Measurements from ENCODE around the gene IQGAP2. TPM values are rescaled to one million over a fixed set of nuclear protein-coding genes. Genes with fewer than 3 reads are reported as not detected.

The IQGAP2 gene
- total RNA-seq, 1 experiment from 2014 or later: 0.59 TPM

- TF ChIP-seq SIN3A (IDR thresholded peaks at IDR 0.05; ENCODE audit: borderline replicate concordance, insufficient read depth, low read depth, low read length): no peak
- TF ChIP-seq TCF7L2 (IDR thresholded peaks at IDR 0.05; ENCODE audit: low read depth, low read length): no peak
- no peak for TF ChIP-seq POLR2AphosphoS5 (IDR thresholded peaks at IDR 0.05; ENCODE audit: low read depth, low read length)
- no peak for TF ChIP-seq CTCF (IDR thresholded peaks at IDR 0.05)
- TF ChIP-seq REST (IDR thresholded peaks at IDR 0.05; ENCODE audit: insufficient read depth in 1 of 2, low read depth in 2 of 2, low read length in 1 of 2): no peak
- Histone ChIP-seq H3K27ac (ENCODE audit: low read length) (no peak overlapping the region), H3K27me3 (ENCODE audit: control insufficient read depth, insufficient read depth, low read length) (no peaks in the 10 kb centered on the region), H3K4me1 (ENCODE audit: control insufficient read depth, insufficient read depth, low read length) (no peaks in the 10 kb centered on the region), H3K36me3 (ENCODE audit: control insufficient read depth, insufficient read depth, low read length) (no peaks in the 10 kb centered on the region), H3K9me3 (ENCODE audit: control insufficient read depth, insufficient read depth, low read depth, low read length) (no peaks in the 10 kb centered on the region), H3K4me3 (ENCODE audit: low read depth in 2 of 2, low read length in 2 of 2) (no peak overlapping the region)
- ATAC-seq (no peak), DNase-seq (ENCODE audit: low read depth, low spot score) (no peak)
- in situ Hi-C loops (cut with HindIII; ENCODE audit: low pct_unique_long_range_greater_than_20kb, low sequenced_read_pairs): no loop called here
- BruUV-seq (replicated peaks): no TSS peak
- ChIA-PET CTCF (no interaction called here), POLR2A (no interaction called here)
- intact Hi-C loops (cut with micrococcal nuclease; ENCODE audit: unreplicated experiment): no loop called here
These were observed 254.0 kb downstream of the IQGAP2 start for GRCh38 chr5:76657091-76657490.

GRCh38 chr5:76657683-76658311 is 254.7 kb downstream of the IQGAP2 start:
- H3K27me3 ChIP-seq (ENCODE audit: control insufficient read depth, insufficient read depth, low read length): no peaks in the 10 kb centered on the region
- intact Hi-C loops (cut with micrococcal nuclease; ENCODE audit: unreplicated experiment): no loop called here
- ChIA-PET POLR2A (no interaction called here), CTCF (no interaction called here)
- no peaks in the 10 kb centered on the region for H3K4me1 ChIP-seq (ENCODE audit: control insufficient read depth, insufficient read depth, low read length)
- H3K9me3 ChIP-seq (ENCODE audit: control insufficient read depth, insufficient read depth, low read depth, low read length): no peaks in the 10 kb centered on the region
- no peak for ATAC-seq
- no TSS peak for BruUV-seq (replicated peaks)
- no peaks in the 10 kb centered on the region for H3K36me3 ChIP-seq (ENCODE audit: control insufficient read depth, insufficient read depth, low read length)
- no peak overlapping the region for H3K4me3 ChIP-seq (ENCODE audit: low read depth in 2 of 2, low read length in 2 of 2)
- no peak overlapping the region for H3K27ac ChIP-seq (ENCODE audit: low read length)
- in situ Hi-C loops (cut with HindIII; ENCODE audit: low pct_unique_long_range_greater_than_20kb, low sequenced_read_pairs): no loop called here
- no peak for DNase-seq (ENCODE audit: low read depth, low spot score)
- TF ChIP-seq TCF7L2 (IDR thresholded peaks at IDR 0.05; ENCODE audit: low read depth, low read length) (no peak), REST (IDR thresholded peaks at IDR 0.05; ENCODE audit: insufficient read depth in 1 of 2, low read depth in 2 of 2, low read length in 1 of 2) (no peak), SIN3A (IDR thresholded peaks at IDR 0.05; ENCODE audit: borderline replicate concordance, insufficient read depth, low read depth, low read length) (no peak), POLR2AphosphoS5 (IDR thresholded peaks at IDR 0.05; ENCODE audit: low read depth, low read length) (no peak), CTCF (IDR thresholded peaks at IDR 0.05) (no peak)
